B cell (primary cell): ENCODE results near the gene GDF2. TPM values are rescaled to one million over a fixed set of nuclear protein-coding genes. Genes with fewer than 3 reads are reported as not detected.

Experiments used
- ATAC-seq: fragments of 200-7000 bp; cut with Tn5 transposase; one replicate; pipeline ENCODE4 v1.10.0; 2021; ENCODE audit warnings: low read depth, mild to moderate bottlenecking, moderate number of reproducible peaks, moderate library complexity
- CTCF ChIA-PET: fragments of 350-600 bp; sonication (Branson Sonifier 250); formaldehyde crosslinking; loops from one replicate; lab custom pipeline; 2021; ENCODE audit warnings: antibody characterized with exemption, inconsistent platforms; lab: Charles Lee
- POLR2A ChIA-PET: fragments of 350-600 bp; sonication (Branson Sonifier 250); formaldehyde crosslinking; loops from one replicate; lab custom pipeline; 2021; ENCODE audit warnings: antibody characterized with exemption; lab: Charles Lee
- DNase-seq: peaks from one replicate; pipeline ENCODE4 v3.0.0; 2013
- H2AFZ ChIP-seq: 2 replicates; pipeline ENCODE4 v1.6.1; 2012; ENCODE audit warnings: mild to moderate bottlenecking, low read depth, low read length; ENCODE audit not compliant: insufficient read depth, poor library complexity, severe bottlenecking
- H3K27ac ChIP-seq, 2 donors: 1 replicate in 1 of 2; 2 replicates in 1 of 2; pipeline ENCODE4 v1.5.1; 2012 to 2013; ENCODE audit warnings: low read length in 2 of 2, mild to moderate bottlenecking in 2 of 2, moderate library complexity in 1 of 2
- H3K27me3 ChIP-seq, 4 experiments: fragments of 200-600 bp in 1 of 4; sonication (generic) in 1 of 4; replicated peaks in 1 of 4; 1 replicate in 2 of 4; 2 replicates in 2 of 4; pipeline versions ENCODE4 v1.6.1 to v1.7.0; 2013 to 2016; ENCODE audit warnings: low read length in 3 of 4, mild to moderate bottlenecking in 2 of 4, mixed read lengths in 1 of 4, moderate library complexity in 1 of 4; ENCODE audit not compliant: insufficient read depth in 4 of 4, control insufficient read depth in 3 of 4; ENCODE audit errors: control extremely low read depth in 1 of 4
- H3K36me3 ChIP-seq, 2 experiments: replicated peaks in 1 of 2; 1 replicate in 1 of 2; 2 replicates in 1 of 2; pipeline versions ENCODE4 v1.6.1 to v1.7.1; 2013; ENCODE audit warnings: low read length in 1 of 2; ENCODE audit not compliant: insufficient read depth in 2 of 2, control insufficient read depth in 1 of 2; ENCODE audit errors: control extremely low read depth in 1 of 2, extremely low read depth in 1 of 2
- H3K4me1 ChIP-seq, 2 donors: fragments of 200-600 bp in 1 of 2; sonication (generic) in 1 of 2; 1 replicate in 1 of 2; 2 replicates in 1 of 2; pipeline versions ENCODE4 v1.5.1 to v1.6.1; 2013 to 2017; ENCODE audit warnings: low read length in 2 of 2; ENCODE audit not compliant: control insufficient read depth in 2 of 2, insufficient read depth in 2 of 2
- H3K4me2 ChIP-seq: replicated peaks from 2 replicates; pipeline ENCODE3; 2012; ENCODE audit warnings: mild to moderate bottlenecking, low read depth, low read length; ENCODE audit not compliant: poor library complexity, severe bottlenecking
- H3K4me3 ChIP-seq, 5 experiments: fragments of 200-600 bp in 1 of 5; sonication (generic) in 1 of 5; 1 replicate in 3 of 5; 2 replicates in 2 of 5; pipeline versions ENCODE4 v1.5.1 to v1.7.0; 2011 to 2016; ENCODE audit warnings: low read length in 4 of 5, mild to moderate bottlenecking in 4 of 5, low read depth in 2 of 5, control low read depth in 1 of 5, moderate library complexity in 1 of 5; ENCODE audit not compliant: insufficient read depth in 1 of 5; ENCODE audit errors: control extremely low read depth in 1 of 5, extremely low read depth in 1 of 5
- H3K79me2 ChIP-seq: fragments of 200-600 bp; sonication (generic); one replicate; pipeline ENCODE4 v1.6.0; 2016; ENCODE audit warnings: low read length; ENCODE audit not compliant: control insufficient read depth, insufficient read depth
- H3K9ac ChIP-seq: fragments of 200-600 bp; sonication (generic); 2 replicates; pipeline ENCODE4 v1.6.1; 2017; ENCODE audit warnings: mild to moderate bottlenecking, low read length, moderate library complexity
- H3K9me3 ChIP-seq, 3 donors: one replicate each; pipeline versions ENCODE4 v1.6.1 to v1.7.1; 2013; ENCODE audit warnings: low read length in 2 of 3; ENCODE audit not compliant: control insufficient read depth in 2 of 3, insufficient read depth in 1 of 3; ENCODE audit errors: control extremely low read depth in 1 of 3
- H4K20me1 ChIP-seq: 2 replicates; pipeline ENCODE4 v1.6.0; 2012; ENCODE audit warnings: mild to moderate bottlenecking, low read length; ENCODE audit not compliant: insufficient read depth, control insufficient read depth, poor library complexity, severe bottlenecking
- H3K27ac Mint-ChIP-seq: one replicate; pipeline ENCODE4 v1.8.0; 2021; ENCODE audit warnings: mixed read lengths
- H3K27me3 Mint-ChIP-seq: one replicate; pipeline ENCODE4 v1.8.0; 2021; ENCODE audit warnings: mixed read lengths
- H3K4me1 Mint-ChIP-seq: one replicate; pipeline ENCODE4 v1.8.0; 2021; ENCODE audit warnings: mixed read lengths
- H3K4me3 Mint-ChIP-seq: one replicate; pipeline ENCODE4 v1.8.0; 2021; ENCODE audit warnings: mixed read lengths
- H3K9me3 Mint-ChIP-seq: one replicate; pipeline ENCODE4 v1.8.0; 2022; ENCODE audit warnings: mixed read lengths; ENCODE audit not compliant: insufficient read depth
- CTCF ChIP-seq: fragments of 200-600 bp; IDR thresholded peaks from one replicate; pipeline ENCODE4 v1.8.0; 2022; ENCODE audit warnings: antibody characterized with exemption, mild to moderate bottlenecking
- EZH2 ChIP-seq: IDR thresholded peaks from 2 replicates; pipeline ENCODE4 v1.6.1; 2012; ENCODE audit warnings: borderline replicate concordance, low read depth, mild to moderate bottlenecking, moderate library complexity, low read length; ENCODE audit not compliant: insufficient read depth, poor library complexity, severe bottlenecking
- WGBS: methylation state at CpG from one replicate; pipeline ENCODE4 v1.1.5; 2013; ENCODE audit warnings: missing lambda C conversion rate; ENCODE audit not compliant: insufficient coverage; 5-methylcytosine and 5-hydroxymethylcytosine counted together
- intact Hi-C: fragments of 100-400 bp; cut with micrococcal nuclease; formaldehyde crosslinking; loops from one replicate; pipeline ENCODE4 v1.10.0; 2022
- polyA plus RNA-seq: library from polyadenylated mRNA; depleted of rRNA; stranded (reverse); fragments of >200 nt; gene quantifications from 2 replicates; pipeline ENCODE4 v1.2.3, GENCODE V29; 2012
- total RNA-seq, 2 donors: library from RNA; stranded (reverse); fragments of 120-200 nt in 1 of 2; gene quantifications; 1 replicate in 1 of 2; 2 replicates in 1 of 2; pipeline versions ENCODE4 v1.2.3 to v1.2.4, GENCODE V29; 2013 to 2022

The GDF2 gene
- total and polyA plus RNA-seq, 2 donors (not counting 1 experiment from before 2014, with no cell fraction given): not detected

- H3K27me3 ChIP-seq: no peaks in the 10 kb centered on the region
- no peak overlapping the region for H2AFZ ChIP-seq
- H3K9me3 ChIP-seq: no peaks in the 10 kb centered on the region
- intact Hi-C loops: no loop called here
- 100% methylated on average over 2 of the region's 3 CpGs for WGBS
- H3K4me3 ChIP-seq: no peak overlapping the region
- H3K36me3 ChIP-seq: no peaks in the 10 kb centered on the region
- H3K4me1 ChIP-seq: no peaks in the 10 kb centered on the region
- no peak overlapping the region for H3K9ac ChIP-seq
- Mint-ChIP-seq H3K27ac (no peak overlapping the region), H3K9me3 (no peaks in the 10 kb centered on the region), H3K27me3 (no peaks in the 10 kb centered on the region), H3K4me1 (no peaks in the 10 kb centered on the region), H3K4me3 (no peak overlapping the region)
- H3K4me2 ChIP-seq: no peak overlapping the region
- ChIA-PET POLR2A (no interaction called here), CTCF (no interaction called here)
- H4K20me1 ChIP-seq: no peaks in the 10 kb centered on the region
- no peak overlapping the region for H3K27ac ChIP-seq
- DNase-seq: no peak
- ATAC-seq: no peak
- no peaks in the 10 kb centered on the region for H3K79me2 ChIP-seq
- no peak for TF ChIP-seq CTCF
- TF ChIP-seq EZH2: no peak
These were observed 39.9 kb downstream of the GDF2 start for GRCh38 chr10:47362199-47362598.

GRCh38 chr10:47363781-47364180 is 41.5 kb downstream of the GDF2 start:
- Histone ChIP-seq H3K9ac (no peak overlapping the region), H3K4me1 (no peaks in the 10 kb centered on the region), H3K36me3 (no peaks in the 10 kb centered on the region), H3K9me3 (no peaks in the 10 kb centered on the region), H3K27me3 (no peaks in the 10 kb centered on the region), H2AFZ (no peak overlapping the region), H3K79me2 (no peaks in the 10 kb centered on the region), H3K4me3 (no peak overlapping the region), H4K20me1 (no peaks in the 10 kb centered on the region), H3K27ac (no peak overlapping the region), H3K4me2 (no peak overlapping the region)
- TF ChIP-seq EZH2: no peak
- TF ChIP-seq CTCF: no peak
- no peak overlapping the region for H3K27ac Mint-ChIP-seq
- WGBS: no CpG with 5 or more reads among the region's 3 CpGs
- no peak for ATAC-seq
- no peak overlapping the region for H3K4me3 Mint-ChIP-seq
- no peak for DNase-seq
- ChIA-PET POLR2A (no interaction called here), CTCF (no interaction called here)
- no peaks in the 10 kb centered on the region for H3K9me3 Mint-ChIP-seq
- intact Hi-C loops: no loop called here
- no peaks in the 10 kb centered on the region for H3K27me3 Mint-ChIP-seq
- no peaks in the 10 kb centered on the region for H3K4me1 Mint-ChIP-seq
